ENCODE data around the gene PRDM16. TPM values are rescaled to one million over a fixed set of nuclear protein-coding genes. Genes with fewer than 3 reads are reported as not detected.

Gene PRDM16
- polyA plus RNA-seq, 1 of the 3 experiments (the other 2 are of a cell fraction): not detected

GRCh38 chr1:3480369-3480719 is 411.3 kb downstream of the PRDM16 start:
- H3K79me2 ChIP-seq (ENCODE audit: insufficient read depth): no peaks in the 10 kb centered on the region
- H3K9me2 ChIP-seq: no peaks in the 10 kb centered on the region
- 76% methylated on average over 4 of the region's 21 CpGs for WGBS (ENCODE audit: low lambda C conversion rate)
- H3K4me1 ChIP-seq (ENCODE audit: control insufficient read depth in 1 of 2, insufficient read depth in 2 of 2, low read depth in 1 of 2, low read length in 1 of 2): peaks cover 0 to 5% of the 10 kb centered on the region in 2 experiments; a peak in 1 of 4 replicates
- DNase-seq: no peak
- no peak overlapping the region for H3K4me2 ChIP-seq
- no peaks in the 10 kb centered on the region for H3K9me3 ChIP-seq
- no peaks in the 10 kb centered on the region for H3K36me3 ChIP-seq (replicated peaks in 1 of 2; ENCODE audit: control insufficient read depth in 1 of 2, insufficient read depth in 2 of 2, low read length in 1 of 2)
- no peak overlapping the region for H2AFZ ChIP-seq (ENCODE audit: low read depth)
- ChIA-PET POLR2A (no interaction called here), CTCF (interaction anchor here (1.0 to 4.0 kb wide), 4 partner anchors 8 to 85 kb away, joined by 3 to 57 read pairs (median 8); no protein-coding TSS in a partner anchor)
- no peak overlapping the region for H3K4me3 ChIP-seq (ENCODE audit: low read depth in 2 of 2, low read length in 1 of 2)
- H3F3A ChIP-seq (replicated peaks; ENCODE audit: insufficient read depth): no peaks in the 10 kb centered on the region
- no peaks in the 10 kb centered on the region for H3K27me3 ChIP-seq (ENCODE audit: insufficient read depth)
- TF ChIP-seq SIN3A (IDR thresholded peaks at IDR 0.05; ENCODE audit: borderline replicate concordance, low read depth, low read length) (no peak), RXRA (IDR thresholded peaks at IDR 0.05; ENCODE audit: borderline replicate concordance, low read depth) (no peak), PBX3 (IDR thresholded peaks at IDR 0.05) (no peak), REST (IDR thresholded peaks at IDR 0.05; ENCODE audit: low read depth, low read length) (no peak), YY1 (IDR thresholded peaks at IDR 0.05; ENCODE audit: low read depth) (no peak), USF1 (IDR thresholded peaks at IDR 0.05; ENCODE audit: borderline replicate concordance, low read depth) (no peak), FOXJ3 (CRISPR knock-in tag; IDR thresholded peaks at IDR 0.05) (no peak), IRF3 (IDR thresholded peaks at IDR 0.05; ENCODE audit: low read depth, low read length) (no peak), GATA2 (CRISPR knock-in tag; IDR thresholded peaks at IDR 0.05) (no peak), TAF1 (IDR thresholded peaks at IDR 0.05; ENCODE audit: borderline replicate concordance, low read depth, low read length) (no peak), MEF2A (IDR thresholded peaks at IDR 0.05; ENCODE audit: borderline replicate concordance, low read depth) (no peak), CTCF (IDR thresholded peaks at IDR 0.05) (no peak), ELF1 (IDR thresholded peaks at IDR 0.05) (no peak), NRF1 (IDR thresholded peaks at IDR 0.05; ENCODE audit: low read depth, low read length) (no peak), MXI1 (IDR thresholded peaks at IDR 0.05; ENCODE audit: low read depth, low read length) (no peak), EZH2phosphoT487 (IDR thresholded peaks at IDR 0.05; ENCODE audit: borderline replicate concordance, low read depth) (no peak), SMC3 (IDR thresholded peaks at IDR 0.05; ENCODE audit: low read depth, low read length) (no peak), POLR2AphosphoS5 (IDR thresholded peaks at IDR 0.05; ENCODE audit: low read depth, low read length) (no peak), GABPA (IDR thresholded peaks at IDR 0.05; ENCODE audit: low read depth) (no peak)
- H3K27ac ChIP-seq (ENCODE audit: low read depth in 2 of 2, low read length in 1 of 2): no peak overlapping the region
- H4K20me1 ChIP-seq (ENCODE audit: insufficient read depth): no peaks in the 10 kb centered on the region
- H3K9ac ChIP-seq: no peak overlapping the region

All from SK-N-SH (cell line).